ENCODE measurements around the gene CIB2.

The CIB2 gene

DNA sequence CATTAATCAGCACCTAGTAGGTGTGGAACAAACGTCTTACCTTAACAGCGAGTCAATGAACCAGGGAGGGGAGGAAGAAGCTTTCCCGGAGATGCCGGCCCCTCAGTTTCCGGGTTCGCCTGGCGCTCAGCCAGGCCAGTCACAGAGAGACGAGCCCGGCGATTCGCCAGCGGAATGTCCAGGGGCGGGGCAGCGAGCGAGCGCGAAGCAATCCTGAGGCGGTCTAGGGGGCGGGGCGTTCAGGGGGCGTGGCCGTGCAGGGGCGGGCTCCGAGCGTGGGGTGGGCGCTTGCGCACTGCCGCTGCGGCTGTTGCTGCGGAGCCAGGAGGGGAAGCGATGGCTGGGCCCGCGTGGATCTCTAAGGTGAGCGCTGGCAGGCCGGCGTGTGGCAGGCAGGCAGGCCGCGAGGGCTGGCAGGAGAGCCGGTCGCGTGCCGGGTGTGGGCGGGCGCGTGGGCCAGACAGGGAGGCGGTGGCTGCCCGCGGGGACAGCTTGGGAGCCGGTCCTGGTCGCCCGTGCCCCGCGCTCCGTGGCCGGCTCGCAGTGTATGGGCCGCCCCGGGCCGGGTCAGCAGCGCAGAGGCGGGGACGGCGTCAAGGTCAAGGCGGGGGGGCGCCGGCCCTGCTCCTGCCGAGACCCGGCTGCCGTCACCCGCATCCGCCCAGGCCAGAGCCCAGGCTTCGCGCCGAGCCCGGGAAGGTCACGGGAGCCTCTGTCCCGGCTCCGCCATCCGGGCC lies 18.0 kb upstream of the CIB2 start, which contains the start of gene IDH3A:
TSS of gene IDH3A (plus strand) at position 295 of the 737 bp plus-strand sequence. CDS start at position 337, 42 bp downstream.
- DNase-seq (ENCODE audit: low read depth in 2 of 2): peak; percentile 100

GRCh38 chr15:78148392-78149067 lies 17.3 kb upstream of the CIB2 start:
- no peak for DNase-seq (ENCODE audit: low read depth in 2 of 2)

DNA sequence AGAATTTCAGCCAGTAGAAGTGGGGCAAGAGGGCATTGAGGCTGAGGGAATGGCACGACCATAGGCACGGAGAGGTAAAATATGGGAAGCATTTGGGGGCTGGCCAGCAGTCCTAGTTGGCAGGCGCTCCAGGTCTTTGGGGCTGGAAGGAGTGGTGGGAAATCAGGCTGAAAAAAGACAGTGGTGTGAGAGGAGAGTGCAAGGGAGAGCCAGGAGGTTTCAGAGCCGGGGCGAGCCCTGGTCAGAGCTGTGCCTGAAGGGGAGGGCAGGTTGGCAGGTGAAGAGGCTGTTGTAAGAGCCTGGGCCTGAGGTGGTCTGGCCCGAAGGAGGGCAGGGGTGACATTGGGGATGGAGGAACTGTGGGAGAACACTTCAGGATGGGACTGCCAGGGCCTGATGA lies 16.3 kb upstream of the CIB2 start:
- no peak for DNase-seq (ENCODE audit: low read depth in 2 of 2)

DNA sequence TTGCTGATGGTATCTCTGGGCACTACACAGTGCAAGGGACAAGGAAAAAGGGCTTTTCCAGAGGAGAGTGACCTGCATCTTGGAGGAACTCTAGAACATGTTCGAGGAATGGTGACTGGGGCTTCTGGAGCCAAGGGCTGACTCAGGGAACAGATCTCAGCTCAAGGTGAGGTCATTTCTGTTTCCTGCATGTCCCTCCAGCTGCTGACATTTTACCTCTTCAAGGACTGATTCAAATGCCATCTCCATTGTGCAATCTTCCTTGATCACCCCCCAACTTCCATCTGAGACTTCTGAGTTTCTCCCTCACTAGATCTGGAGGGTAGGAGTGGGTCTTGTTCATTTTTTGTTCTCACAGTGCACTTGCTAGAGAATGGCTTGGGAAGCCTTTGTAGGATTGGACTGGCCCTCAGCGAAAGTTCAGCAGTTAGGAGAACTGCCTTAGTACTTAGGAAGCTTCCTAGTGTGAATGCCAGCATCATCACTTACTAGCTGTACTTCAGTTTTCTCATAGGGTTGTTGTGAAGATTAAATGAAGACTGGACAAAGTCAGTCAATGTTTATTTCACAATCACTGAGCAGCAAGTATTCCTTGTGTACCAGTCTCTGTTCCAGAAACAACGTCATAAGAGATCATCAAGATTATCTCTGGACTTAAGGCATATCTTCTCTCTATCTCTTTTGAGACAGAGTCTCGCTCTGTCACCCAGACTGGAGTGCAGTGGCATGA lies 15.3 kb upstream of the CIB2 start:
- no peak for DNase-seq (ENCODE audit: low read depth in 2 of 2)

DNA sequence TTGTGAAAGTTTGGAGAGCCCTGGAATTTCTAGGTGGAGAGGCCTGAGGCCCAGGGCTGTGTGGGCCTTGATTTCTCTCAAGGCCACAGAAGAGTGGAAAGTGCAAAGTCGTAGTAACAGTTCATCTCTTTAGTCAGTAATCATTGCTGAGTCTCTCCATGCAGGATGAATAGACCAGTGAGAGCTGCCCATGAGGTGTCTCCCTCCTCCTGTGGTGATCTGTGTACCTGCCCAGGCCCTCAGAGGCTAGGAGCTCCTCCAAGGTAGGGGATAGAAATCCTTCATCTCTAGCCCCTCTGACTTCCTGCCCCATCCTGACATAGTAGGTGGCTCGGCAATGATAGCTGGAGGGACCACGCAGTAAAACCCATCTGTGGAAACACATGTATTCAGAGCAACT lies 11.1 kb upstream of the CIB2 start:
- no peak for DNase-seq (ENCODE audit: low read depth in 2 of 2)

DNA sequence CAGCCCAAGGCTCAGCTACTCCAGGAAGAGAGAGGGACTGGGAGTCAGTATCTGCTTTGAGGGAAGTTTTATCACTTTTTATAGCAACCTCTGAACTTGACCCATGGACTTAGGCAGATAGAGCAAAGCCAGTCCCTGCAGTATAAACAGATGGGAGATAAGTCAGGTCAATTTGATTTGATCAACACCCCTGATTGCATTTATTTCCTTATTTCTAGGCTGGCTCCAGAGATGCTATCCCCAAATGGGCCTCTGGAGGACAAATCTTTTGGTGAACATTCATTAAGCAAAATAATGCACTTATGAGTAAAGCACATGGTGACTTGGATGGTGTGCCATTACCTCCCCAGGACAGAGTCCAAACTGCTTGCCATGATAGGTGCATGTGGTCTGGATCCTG lies 9.0 kb upstream of the CIB2 start:
- DNase-seq (ENCODE audit: low read depth in 2 of 2): no peak

GRCh38 chr15:78139578-78139977 lies 8.3 kb upstream of the CIB2 start:
- no peak for DNase-seq (ENCODE audit: low read depth in 2 of 2)

DNA sequence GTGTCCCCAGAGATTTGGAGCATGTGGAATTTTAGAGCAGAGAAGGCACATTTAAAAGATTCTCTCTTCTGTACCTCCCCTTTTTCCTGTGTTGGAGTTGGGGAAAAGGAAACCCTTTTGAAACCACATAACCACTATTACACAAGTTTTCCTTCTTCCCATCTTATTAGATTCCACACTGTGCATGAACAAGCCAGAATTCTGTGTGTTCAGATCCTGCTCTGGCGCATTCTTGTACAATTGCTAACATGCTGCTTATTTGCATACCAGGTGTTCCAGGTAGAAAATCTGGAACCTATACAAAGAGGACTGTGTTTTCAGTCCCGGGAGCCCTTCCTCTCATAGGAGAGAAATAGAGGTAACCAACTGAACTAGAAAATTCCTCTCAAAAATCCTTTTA lies 2.6 kb upstream of the CIB2 start:
- no peak for DNase-seq (ENCODE audit: low read depth in 2 of 2)

- DNase-seq (ENCODE audit: low read depth in 2 of 2): peak in 1 of 2 donors; percentile 31
These were observed 565 bp downstream of the CIB2 start for GRCh38 chr15:78130466-78131294.

DNA sequence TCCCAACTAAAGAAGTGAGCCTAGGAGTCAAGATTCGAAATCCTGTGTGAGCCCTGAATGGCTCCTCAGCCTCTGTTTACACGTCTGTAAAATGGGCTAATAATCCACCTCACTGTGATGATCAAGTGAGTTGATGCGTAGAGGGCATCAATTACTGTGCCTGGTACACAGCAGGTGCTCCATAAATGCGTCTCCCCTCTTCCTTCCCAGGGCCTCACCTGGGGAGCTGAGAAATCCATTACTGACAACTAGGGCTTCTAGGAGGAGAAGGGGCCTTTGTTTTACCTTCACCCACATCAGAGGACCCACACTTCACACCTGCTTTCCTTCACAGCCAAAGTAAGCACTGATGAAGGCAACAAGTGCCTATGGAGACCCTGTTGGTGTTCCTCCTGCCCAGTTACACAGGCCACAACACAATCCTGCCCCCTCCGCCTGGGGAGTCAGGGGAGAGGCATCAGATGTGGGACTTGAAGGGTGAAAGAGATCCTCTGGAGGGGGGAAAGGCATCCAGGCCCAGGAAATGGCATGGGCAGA lies 1.4 kb downstream of the CIB2 start:
- DNase-seq (ENCODE audit: low read depth in 2 of 2): no peak

- DNase-seq (ENCODE audit: low read depth in 2 of 2): no peak
These were observed 2.0 kb downstream of the CIB2 start for GRCh38 chr15:78129077-78129750.

DNA sequence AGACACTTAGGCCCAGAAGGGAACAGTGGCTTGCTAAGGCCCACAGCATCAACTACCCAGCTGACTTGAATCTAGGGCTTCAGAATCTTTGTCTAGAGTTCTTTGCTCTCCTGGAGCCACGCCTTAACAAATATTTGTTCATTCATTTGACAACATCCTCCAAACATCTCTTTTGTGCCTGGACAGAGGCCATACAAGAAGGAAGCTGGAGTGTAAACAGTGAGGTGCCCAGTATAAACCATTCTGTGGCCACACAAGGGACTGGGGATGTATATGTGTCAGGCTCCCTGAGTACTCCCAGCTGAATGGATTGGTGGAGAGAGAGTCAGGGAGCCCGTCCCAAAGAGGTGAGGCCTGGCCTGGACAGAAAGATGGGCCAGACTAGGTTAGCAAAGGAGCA lies 3.4 kb downstream of the CIB2 start:
- DNase-seq (ENCODE audit: low read depth in 2 of 2): no peak

DNA sequence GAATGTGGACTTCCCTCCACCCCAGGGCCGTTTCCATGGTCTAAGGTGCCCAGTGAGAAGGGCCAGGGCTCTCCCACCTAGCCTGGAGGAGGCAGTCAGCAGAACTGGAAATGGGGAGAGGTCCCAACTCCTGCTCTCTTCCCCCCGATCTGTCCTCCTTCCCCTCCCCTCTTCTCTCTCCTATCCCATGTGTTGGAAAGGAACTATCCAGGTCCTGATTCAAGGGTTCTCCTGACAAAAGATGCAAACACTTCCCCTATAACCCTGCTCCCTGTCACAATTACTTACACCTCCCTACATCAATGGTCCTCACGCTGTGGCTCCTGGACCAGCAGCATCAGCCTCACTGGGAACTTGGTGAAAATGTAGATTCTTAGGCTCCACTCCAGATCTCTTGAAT lies 6.0 kb downstream of the CIB2 start:
- no peak for DNase-seq (ENCODE audit: low read depth in 2 of 2)

GRCh38 chr15:78120523-78120922 lies 10.7 kb downstream of the CIB2 start:
- no peak for DNase-seq (ENCODE audit: low read depth in 2 of 2)

DNA sequence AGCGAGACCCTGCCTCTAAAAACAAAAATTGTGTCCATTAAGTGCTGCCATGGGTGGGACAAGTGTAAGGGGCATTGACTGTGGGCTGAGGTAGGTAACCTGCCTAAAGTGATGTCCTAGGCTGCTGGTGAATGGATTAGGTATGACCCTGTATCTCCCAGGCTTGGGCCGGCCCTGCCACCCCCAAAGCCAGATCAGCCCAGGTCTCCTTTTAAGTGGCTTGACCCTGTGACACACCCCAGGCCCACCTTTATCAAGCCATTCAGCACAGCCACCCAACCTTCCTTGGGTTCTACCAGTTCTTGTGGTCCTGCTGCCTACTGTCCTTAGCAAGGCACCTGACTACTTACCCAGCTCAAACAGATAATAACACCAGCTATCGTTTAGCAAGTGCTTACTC lies 18.7 kb downstream of the CIB2 start:
- no peak for DNase-seq (ENCODE audit: low read depth in 2 of 2)

- DNase-seq (ENCODE audit: low read depth in 2 of 2): no peak
These were observed 19.5 kb downstream of the CIB2 start for GRCh38 chr15:78111788-78112187.

DNA sequence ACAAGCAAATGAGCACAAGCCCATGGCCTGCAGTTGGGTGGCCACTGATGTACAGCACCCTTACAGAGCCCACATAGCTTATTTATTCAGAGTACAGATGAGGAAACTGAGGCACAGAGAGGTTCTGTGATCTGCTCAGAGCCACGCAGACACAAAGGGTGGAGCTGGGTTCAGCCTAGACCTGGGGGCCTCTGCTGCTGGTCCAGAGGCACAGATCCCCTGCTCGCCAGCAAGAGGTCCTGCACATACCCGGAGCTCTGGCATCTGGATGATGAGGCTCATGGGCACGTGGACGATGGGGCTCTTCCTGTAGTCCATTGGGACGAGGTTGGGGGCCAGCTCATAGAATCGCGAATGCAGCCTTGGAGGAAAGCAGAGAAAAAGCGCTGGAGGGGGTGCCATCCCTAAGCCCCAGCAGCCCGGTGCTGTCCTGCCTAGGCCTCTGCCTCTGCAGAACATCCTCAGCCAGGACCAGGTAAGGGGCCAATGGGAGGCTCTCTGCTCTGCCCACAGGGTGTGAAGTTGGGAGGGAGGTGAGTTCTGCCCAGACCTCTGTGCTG lies 20.2 kb downstream of the CIB2 start:
- DNase-seq (ENCODE audit: low read depth in 2 of 2): no peak

GRCh38 chr15:78110096-78110495 lies 21.1 kb downstream of the CIB2 start:
- no peak for DNase-seq (ENCODE audit: low read depth in 2 of 2)

DNA sequence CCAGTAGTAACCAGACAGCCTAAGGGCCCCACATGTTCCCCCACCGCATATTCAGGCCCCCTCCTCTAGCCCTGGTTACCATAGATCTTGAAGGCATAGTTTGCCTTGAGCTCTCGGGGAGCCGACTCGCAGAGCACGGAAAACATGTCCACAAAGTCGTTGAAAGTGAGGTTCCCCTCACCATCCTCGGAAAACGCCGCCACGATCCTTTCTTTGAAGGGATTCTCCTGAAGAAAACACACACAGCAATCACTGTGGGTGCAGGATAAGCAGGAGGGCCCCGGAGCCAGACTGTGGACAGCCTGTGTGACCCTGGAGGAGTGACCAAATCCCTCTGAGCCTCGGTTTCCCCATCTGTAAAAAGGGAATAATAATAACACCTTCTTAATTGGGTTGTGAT lies 22.1 kb downstream of the CIB2 start:
- DNase-seq (ENCODE audit: low read depth in 2 of 2): no peak

DNA sequence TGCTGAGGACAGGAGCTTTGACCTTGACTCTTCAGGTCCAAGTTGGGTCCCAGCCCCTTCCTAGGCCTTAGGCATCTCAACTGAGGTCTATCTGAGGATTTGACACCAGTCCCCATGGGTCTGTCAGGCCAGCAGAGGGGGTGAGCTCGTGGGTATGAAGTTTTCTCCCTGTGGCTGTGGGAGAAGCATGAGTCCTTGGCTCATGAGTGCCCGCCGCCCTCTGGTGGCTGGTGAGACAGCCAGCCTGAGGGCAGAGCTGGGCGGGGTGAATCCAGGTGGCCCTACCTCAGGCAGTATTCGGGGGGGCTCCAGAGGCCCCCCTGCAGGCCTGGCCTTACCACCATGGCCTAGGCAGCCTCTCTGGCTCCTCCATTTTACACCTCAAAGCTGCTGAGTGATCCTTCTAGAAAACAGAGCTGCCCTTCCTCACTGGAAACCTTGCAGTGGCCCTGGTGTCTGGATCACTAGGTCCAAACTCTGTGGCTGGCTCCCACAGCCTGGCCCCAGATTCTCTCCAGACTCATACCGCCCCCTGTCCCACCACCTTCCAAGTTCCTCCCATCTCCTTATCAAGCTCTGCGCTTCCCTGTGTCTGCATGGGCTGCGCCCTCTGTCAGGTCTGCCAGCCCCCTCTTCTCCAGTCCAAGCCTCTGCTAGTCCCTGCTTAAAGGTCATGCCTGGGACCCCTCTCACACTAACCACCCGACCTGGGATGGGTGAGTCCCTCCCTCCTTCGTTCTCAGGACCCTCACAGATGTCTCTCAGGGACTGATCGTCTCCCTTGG lies 22.8 kb downstream of the CIB2 start:
- peak; percentile 73 for DNase-seq (ENCODE audit: low read depth in 2 of 2)

Measured in activated CD4-positive, alpha-beta T cell treated with anti-CD3 and anti-CD28 coated beads for 24 hours (primary cell).